Epidermal melanocyte (primary cell): Measurements from ENCODE around the gene CEBPZ.

Experiments used
- DNase-seq: peaks from one replicate; pipeline ENCODE4 v3.0.0; 2011; ENCODE audit warnings: low spot score; ENCODE audit not compliant: insufficient read length

Gene CEBPZ

DNA sequence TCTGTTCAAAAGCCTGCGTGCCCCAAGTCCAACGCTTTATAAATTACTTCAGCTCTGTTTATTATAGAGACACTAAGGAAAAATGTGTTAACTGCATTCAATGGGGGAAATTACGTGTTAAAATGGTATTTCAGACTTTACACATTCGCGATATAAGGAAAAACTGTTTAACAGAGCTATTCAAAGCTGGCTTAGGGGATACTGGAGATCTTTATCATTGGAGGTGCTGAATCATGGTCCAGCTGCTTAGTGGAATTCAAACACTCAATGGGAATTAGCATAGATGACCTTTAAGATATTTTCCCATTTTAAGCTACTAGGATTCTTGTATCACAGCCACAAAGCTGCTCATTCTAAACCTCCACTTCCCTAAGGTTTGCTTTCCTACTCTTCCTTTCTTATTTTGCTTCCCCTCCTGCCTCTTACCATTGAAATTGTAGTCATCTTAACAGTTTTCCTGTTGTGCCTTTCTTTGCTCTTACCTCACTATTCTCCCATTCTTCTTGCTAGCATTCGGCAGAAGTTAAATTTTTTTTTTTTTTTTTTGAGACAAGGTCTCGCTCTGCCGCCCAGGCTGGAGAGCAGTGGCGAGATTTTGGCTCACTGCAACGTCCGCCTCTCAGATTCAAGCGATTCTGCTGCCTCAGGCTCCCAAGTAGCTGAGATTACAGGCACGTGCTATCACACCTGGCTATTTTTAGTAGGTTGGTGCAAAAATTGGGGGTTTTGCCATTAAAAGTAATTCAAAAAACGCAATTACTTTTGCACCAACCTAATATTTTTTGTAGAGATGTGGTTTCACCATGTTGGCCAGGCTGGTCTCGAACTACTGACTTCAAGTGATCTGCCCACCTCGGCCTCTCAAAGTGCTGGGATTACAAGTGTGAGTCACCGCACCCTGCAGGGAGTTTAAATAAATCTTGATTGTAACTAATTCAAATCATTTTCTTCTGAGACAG is 49.4 kb downstream of the CEBPZ start:
- no peak for DNase-seq

DNA sequence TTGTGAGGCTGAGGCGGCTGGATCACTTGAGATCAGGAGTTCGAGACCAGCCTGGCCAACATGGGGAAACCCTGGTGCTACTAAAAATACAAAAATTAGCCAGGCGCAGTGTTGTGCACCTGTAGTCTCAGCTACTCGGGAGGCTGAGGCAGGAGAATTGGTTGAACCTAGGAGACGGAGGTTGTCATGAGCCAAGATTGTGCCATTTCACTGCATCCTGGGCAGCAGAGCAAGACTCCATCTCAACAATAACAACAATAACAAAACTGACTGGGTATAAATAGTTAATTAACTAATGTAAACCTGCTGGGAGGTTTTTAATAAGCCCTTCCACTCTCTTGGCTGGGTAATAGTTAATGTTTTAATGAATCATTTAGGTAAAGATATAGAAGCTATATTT is 50.8 kb downstream of the CEBPZ start:
- DNase-seq, result no peak

GRCh38 chr2:37180006-37180639 is 51.3 kb downstream of the CEBPZ start:
- DNase-seq, result no peak

DNA sequence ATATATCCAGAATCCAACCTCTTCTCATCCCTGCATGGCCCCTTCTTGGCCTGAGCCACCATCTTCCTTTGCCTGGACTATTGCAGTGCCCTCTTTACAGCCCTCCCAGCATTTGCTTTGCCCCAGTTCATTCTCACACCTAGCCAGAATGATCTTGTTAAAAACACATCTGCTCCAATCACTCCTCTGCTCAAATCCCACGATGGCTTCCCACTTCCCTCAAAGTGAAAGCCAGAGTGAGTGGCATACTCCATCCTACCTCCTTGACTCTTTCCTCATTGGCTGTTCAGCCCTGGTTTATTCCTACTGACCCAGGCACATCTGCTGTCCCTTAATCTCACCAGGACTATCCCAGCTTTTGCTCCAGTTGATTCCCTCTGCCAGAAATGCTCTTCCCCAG is 57.7 kb downstream of the CEBPZ start:
- DNase-seq, result no peak

DNA sequence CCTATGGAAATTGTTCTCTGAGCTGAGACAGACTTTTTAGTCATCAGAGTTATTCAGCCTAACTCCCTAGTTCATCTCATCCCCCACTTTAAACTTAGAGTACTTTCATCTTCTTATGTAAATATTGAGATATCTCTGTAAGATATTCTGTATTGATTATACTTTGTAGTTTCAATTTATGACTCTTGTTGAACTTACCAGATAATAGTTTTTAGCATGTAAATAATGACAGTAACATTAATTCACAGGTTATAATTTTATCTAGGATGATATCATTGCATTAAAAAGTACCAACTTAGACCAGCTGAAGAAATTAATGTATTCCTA is 59.8 kb downstream of the CEBPZ start:
- DNase-seq, result no peak

DNA sequence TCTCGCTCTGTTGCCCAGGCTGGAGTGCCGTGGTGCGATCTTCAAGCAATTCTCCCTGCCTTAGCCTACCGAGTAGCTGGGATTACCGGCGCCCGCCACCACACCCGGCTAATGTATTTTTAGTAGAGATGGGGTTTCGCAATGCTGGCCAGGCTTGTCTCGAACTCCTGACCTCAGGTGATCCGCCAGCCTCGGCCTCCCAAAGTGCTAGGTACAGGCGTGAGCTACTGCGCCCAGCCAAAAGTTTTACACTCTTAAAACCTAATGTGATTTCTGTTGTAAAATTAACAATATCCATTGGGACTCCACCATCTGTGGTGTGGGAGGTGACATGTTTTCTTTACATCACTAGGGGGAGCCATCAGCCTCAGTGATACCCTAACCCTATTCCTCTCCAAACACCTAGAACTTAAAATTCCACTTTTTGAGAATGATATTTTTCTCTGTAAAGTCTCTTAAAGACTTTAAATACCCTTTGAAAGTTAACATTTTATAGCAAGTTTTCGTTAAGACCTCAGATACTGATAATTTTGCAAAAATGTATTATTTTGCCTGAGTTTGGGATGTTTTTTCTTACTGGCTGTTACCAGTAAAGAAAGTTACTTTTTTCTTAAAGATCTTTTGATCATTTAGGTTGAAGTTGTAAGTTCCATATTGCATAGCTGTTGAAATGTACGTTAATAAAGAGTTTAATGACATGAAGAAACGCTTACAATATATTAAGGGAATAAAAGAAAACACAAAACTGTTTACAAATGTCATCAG is 63.0 kb downstream of the CEBPZ start:
- peak; percentile 72 for DNase-seq

- DNase-seq, result no peak
Observed at GRCh38 chr2:37167636-37168180, 63.7 kb downstream of the CEBPZ start.

- no peak for DNase-seq
Observed at GRCh38 chr2:37164757-37165156, 66.6 kb downstream of the CEBPZ start.

DNA sequence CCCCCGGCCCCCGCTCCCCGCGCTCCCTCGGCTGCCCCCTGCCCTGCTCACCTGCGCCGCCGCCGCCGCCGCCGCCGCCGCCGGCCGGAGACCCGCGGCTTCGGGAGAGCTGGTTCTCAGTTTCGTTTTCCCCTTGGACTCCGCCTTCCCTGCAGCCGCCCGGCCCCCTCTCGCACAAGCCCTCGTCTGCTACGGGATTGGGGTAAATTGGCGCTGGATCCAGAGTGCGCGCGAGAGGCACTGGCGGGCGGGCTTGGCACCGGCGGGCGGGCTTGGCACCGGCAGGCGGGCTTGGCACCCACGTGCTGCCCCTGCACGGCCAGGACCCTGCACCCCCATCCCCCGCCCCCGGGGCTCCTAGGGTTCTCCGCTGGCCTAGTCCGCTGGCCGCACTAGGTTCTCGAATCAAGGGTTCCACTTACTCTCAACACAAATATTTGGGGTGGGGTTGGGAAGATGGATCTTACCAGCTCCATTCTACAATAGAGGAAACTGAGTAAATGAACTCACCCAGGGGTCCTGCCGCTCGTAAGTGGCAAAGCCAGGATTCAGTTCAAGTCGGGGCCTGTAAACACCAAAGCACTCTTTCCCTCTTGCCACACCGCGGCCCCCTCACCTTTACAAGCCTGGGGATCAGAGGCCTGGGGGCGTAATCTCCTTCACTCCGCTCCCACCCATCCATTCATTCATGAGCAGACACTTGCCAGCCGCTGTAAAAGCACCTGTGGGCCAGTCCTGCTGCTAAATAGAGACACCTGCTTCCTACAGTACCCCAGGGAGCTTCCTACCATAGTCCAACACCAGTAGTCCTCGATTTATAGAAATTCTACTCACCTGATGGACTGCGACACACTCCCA is 74.3 kb downstream of the CEBPZ start, which contains the start of gene EIF2AK2:
TSS of gene EIF2AK2 (minus strand) at position 124 of the 858 bp plus-strand sequence. CDS start 9,174 bp downstream, outside the sequence.
- peak; percentile 95 for DNase-seq

- peak; percentile 52 for DNase-seq
Observed at GRCh38 chr2:37156071-37156856, 75.1 kb downstream of the CEBPZ start.

DNA sequence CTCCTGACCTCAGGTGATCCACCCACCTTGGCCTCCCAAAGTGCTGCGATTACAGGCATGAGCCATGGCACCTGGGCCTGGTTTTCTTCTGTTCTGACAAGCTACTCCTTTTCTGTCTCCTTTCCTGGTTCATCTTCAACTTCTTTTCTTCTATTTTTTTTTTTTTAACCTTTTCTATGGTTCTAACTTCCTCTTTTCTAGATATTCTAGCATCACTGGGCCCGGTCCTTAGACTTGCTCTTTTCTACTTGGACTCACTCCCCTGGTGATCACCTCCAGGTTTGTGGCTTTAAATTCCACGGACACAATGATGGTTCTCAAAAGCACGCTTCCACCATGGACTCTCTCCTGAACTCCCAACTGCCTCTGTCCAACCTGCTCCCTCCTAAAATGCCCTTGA is 76.6 kb downstream of the CEBPZ start:
- no peak for DNase-seq

DNA sequence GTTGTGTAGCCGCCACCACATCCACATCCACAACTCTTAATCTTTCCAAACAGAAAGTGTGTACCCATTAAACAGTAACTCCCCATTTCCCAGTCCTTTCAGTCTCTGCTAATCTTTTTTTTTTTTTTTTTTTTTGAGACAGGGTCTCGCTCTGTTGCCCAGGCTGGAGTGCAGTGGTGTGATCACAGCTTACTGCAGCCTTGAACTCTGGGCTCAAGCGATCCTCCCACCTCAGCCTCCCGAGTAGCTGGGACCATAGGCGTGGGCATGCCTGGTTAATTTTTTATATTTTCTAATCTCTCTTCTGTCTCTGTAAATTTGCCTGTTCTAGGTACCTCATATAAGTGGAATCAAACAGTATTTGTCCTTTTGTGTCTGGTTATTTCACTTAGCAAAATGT is 78.2 kb downstream of the CEBPZ start:
- no peak for DNase-seq
